Measurements from ENCODE around the gene CNNM4.

- TF ChIP-seq SUZ12 (IDR thresholded peaks at IDR 0.05; ENCODE audit: extremely low read depth, insufficient read depth, insufficient read length) (no peak), YY1 (IDR thresholded peaks at IDR 0.05; ENCODE audit: insufficient read depth, insufficient read length) (no peak), ZNF274 (IDR thresholded peaks at IDR 0.05; ENCODE audit: low read depth, low read length) (no peak)
Observed at GRCh38 chr2:96817882-96818281, 57.2 kb downstream of the CNNM4 start.

All from NT2/D1 (cell line).